HG03520 (cell line): ENCODE results near the gene FBLIM1.

Experiments
- ATAC-seq: cut with Tn5 transposase; IDR thresholded peaks from one replicate; pipeline ENCODE4 v1.9.1; 2021; ENCODE audit warnings: mild to moderate bottlenecking, moderate library complexity; ENCODE audit not compliant: unreplicated experiment

Gene FBLIM1

GRCh38 chr1:15730936-15731335, 27.7 kb upstream of the FBLIM1 start:
- ATAC-seq = no peak

GRCh38 chr1:15731735-15732685, 26.6 kb upstream of the FBLIM1 start:
- ATAC-seq = no peak

GRCh38 chr1:15732686-15733081, 25.9 kb upstream of the FBLIM1 start:
- no peak for ATAC-seq

GRCh38 chr1:15733218-15733725, 25.3 kb upstream of the FBLIM1 start:
- ATAC-seq = no peak

- ATAC-seq = no peak
Measured at GRCh38 chr1:15733726-15734226, 24.8 kb upstream of the FBLIM1 start.

- no peak for ATAC-seq
Measured at GRCh38 chr1:15734296-15734695, 24.3 kb upstream of the FBLIM1 start.

GRCh38 chr1:15734901-15735300, 23.7 kb upstream of the FBLIM1 start:
- no peak for ATAC-seq

GRCh38 chr1:15735304-15736037, 23.1 kb upstream of the FBLIM1 start:
- no peak for ATAC-seq

GRCh38 chr1:15736038-15736891, 22.3 kb upstream of the FBLIM1 start, which contains the start of gene SLC25A34:
Gene SLC25A34 (plus strand): TSS chr1:15736258. CDS start chr1:15736486, 228 bp downstream.
- no peak for ATAC-seq

GRCh38 chr1:15736892-15737261, 21.7 kb upstream of the FBLIM1 start:
- ATAC-seq = no peak

GRCh38 chr1:15737324-15738319, 21.0 kb upstream of the FBLIM1 start:
- no peak for ATAC-seq

- ATAC-seq = no peak
Measured at GRCh38 chr1:15738416-15739113, 20.0 kb upstream of the FBLIM1 start.

- no peak for ATAC-seq
Measured at GRCh38 chr1:15739259-15739658, 19.3 kb upstream of the FBLIM1 start.

- no peak for ATAC-seq
Measured at GRCh38 chr1:15739745-15740144, 18.9 kb upstream of the FBLIM1 start.

GRCh38 chr1:15740924-15741850, 17.4 kb upstream of the FBLIM1 start:
- ATAC-seq = no peak

GRCh38 chr1:15742339-15742801, 16.2 kb upstream of the FBLIM1 start, which contains the start of gene TMEM82:
Gene TMEM82 (plus strand): TSS chr1:15742499. CDS start chr1:15742560, 61 bp downstream.
- ATAC-seq = no peak

- no peak for ATAC-seq
Measured at GRCh38 chr1:15744122-15744679, 14.4 kb upstream of the FBLIM1 start.
